Activated naive CD4-positive, alpha-beta T cell (primary cell): ENCODE measurements around the gene CATSPER2.
"Not testable (repeated sequence)": the region's sequence is repeated elsewhere in the genome, so short reads cannot be mapped to it uniquely, and the experiment has no call there.

Experiments used
- DNase-seq, 4 experiments: peaks; one replicate each; lab custom pipeline; 2025; lab: John Stamatoyannopoulos, UW

CATSPER2 gene

GRCh38 chr15:43593328-43594190, 55.1 kb downstream of the CATSPER2 start, which contains the start of gene CKMT1B:
Gene CKMT1B (plus strand): TSS chr15:43594027. CDS start chr15:43594219, 192 bp downstream.
- not testable (repeated sequence) for DNase-seq

DNA sequence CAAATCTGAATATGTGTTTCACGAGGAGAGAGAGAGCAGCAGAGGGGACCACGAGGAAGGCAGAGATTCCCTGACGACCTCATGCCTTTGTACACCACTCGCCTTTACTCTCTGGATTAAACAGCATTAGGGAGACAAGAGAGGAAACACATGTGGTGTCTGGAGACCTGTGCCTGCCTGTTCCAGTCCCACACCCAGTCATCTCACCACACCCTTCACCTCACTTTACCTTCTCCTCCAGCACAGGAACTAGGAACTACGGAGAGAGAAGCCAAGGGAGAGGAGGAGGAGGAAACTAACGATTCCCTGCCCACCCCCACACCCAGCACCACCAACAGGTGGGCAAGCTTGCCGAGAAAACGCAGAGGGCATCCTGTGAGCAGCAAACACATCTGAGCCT, 55.8 kb downstream of the CATSPER2 start:
- not testable (repeated sequence) for DNase-seq

DNA sequence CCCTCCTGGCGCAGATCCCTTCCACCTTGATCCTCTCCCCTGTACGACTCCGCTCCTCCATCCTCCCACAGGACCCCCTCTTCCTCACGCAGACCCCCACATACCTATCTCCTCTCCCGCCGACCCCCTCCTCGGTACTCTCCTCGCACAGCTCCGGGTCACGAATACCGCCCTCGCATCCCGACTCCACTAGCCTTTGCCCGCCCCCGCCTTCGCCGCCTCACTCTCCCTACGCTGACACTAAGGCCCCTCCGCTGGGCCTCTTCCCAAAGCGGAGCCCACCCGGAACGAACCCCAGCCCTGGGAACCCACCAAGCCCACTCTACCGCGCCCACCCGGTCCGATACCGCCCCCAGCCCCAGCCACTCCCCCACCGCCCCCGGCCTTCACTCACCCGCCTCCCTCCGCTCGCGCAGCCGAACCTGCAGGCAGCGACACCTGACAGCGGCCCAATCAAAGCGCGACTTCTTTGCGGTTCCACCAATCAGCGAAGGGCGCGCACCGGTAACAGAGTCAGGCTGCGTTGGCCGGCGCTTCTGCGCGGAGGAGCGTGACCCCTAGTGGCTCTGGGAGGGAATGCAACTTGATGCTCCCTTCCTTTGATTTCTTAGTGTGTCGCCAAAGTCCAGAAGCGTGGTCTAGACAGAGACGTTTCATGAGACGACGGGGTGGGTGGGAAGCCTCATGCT, 58.7 kb downstream of the CATSPER2 start, which contains the start of gene PPIP5K1:
PPIP5K1 (minus strand) TSS at position 431 of the 689 bp plus-strand sequence. CDS start 5,704 bp downstream, outside the sequence.
- DNase-seq, result not testable (repeated sequence)
